ENCODE data around the gene OPN4. TPM values are rescaled to one million over a fixed set of nuclear protein-coding genes. Genes with fewer than 3 reads are reported as not detected.

OPN4 gene
- total RNA-seq, 6 donors from 2014 or later = not detected

GRCh38 chr10:86691333-86692022, 37.1 kb downstream of the OPN4 start:
- TF ChIP-seq EP300 (IDR thresholded peaks at IDR 0.05) = no peak
- no peak for TF ChIP-seq POLR2A (IDR thresholded peaks at IDR 0.05)
- TF ChIP-seq CTCF (IDR thresholded peaks at IDR 0.05) = no peak
- no peak for TF ChIP-seq POLR2AphosphoS5 (IDR thresholded peaks at IDR 0.05)
- no peak overlapping the region for H3K4me3 ChIP-seq
- no peaks in the 10 kb centered on the region for H3K36me3 ChIP-seq
- no peak overlapping the region for H3K27ac ChIP-seq
- no peaks in the 10 kb centered on the region for H3K27me3 ChIP-seq
- 92 to 94% methylated on average over 3 to 14 of the region's 14 CpGs for WGBS, 2 donors
- H3K9me3 ChIP-seq = no peaks in the 10 kb centered on the region
- ATAC-seq (ENCODE audit: low FRiP score in 2 of 2) = no peak
- H3K4me1 ChIP-seq = peaks cover 7 to 25% (median 9%) of the 10 kb centered on the region in 4 donors
- no peak for DNase-seq

GRCh38 chr10:86692023-86692514, 37.7 kb downstream of the OPN4 start:
- TF ChIP-seq POLR2AphosphoS5 (IDR thresholded peaks at IDR 0.05) = no peak
- TF ChIP-seq CTCF (IDR thresholded peaks at IDR 0.05) = no peak
- no peak for TF ChIP-seq POLR2A (IDR thresholded peaks at IDR 0.05)
- TF ChIP-seq EP300 (IDR thresholded peaks at IDR 0.05) = no peak
- H3K9me3 ChIP-seq = no peaks in the 10 kb centered on the region
- H3K27ac ChIP-seq = no peak overlapping the region
- no peaks in the 10 kb centered on the region for H3K27me3 ChIP-seq
- 77 to 95% methylated on average over 2 to 8 of the region's 8 CpGs for WGBS, 2 donors
- ATAC-seq (ENCODE audit: low FRiP score in 2 of 2) (no peak), DNase-seq (no peak)
- H3K36me3 ChIP-seq = no peaks in the 10 kb centered on the region
- peaks cover 7 to 25% (median 9%) of the 10 kb centered on the region in 4 donors for H3K4me1 ChIP-seq
- H3K4me3 ChIP-seq = no peak overlapping the region

GRCh38 chr10:86692664-86693063, 38.3 kb downstream of the OPN4 start:
- no peak for TF ChIP-seq POLR2A (IDR thresholded peaks at IDR 0.05)
- no peak for TF ChIP-seq CTCF (IDR thresholded peaks at IDR 0.05)
- TF ChIP-seq POLR2AphosphoS5 (IDR thresholded peaks at IDR 0.05) = no peak
- no peak for TF ChIP-seq EP300 (IDR thresholded peaks at IDR 0.05)
- H3K27me3 ChIP-seq = no peaks in the 10 kb centered on the region
- no peaks in the 10 kb centered on the region for H3K9me3 ChIP-seq
- no peaks in the 10 kb centered on the region for H3K36me3 ChIP-seq
- no peak overlapping the region for H3K27ac ChIP-seq
- ATAC-seq (ENCODE audit: low FRiP score in 2 of 2) (no peak), DNase-seq (no peak)
- H3K4me1 ChIP-seq = peaks cover 7 to 23% (median 9%) of the 10 kb centered on the region in 4 donors
- no peak overlapping the region for H3K4me3 ChIP-seq
- WGBS, 2 donors = 92 to 94% methylated on average over 2 to 7 of the region's 7 CpGs

GRCh38 chr10:86693275-86693674, 38.9 kb downstream of the OPN4 start:
- Histone ChIP-seq H3K4me1 (peaks cover 4 to 17% (median 5%) of the 10 kb centered on the region in 4 donors), H3K36me3 (no peaks in the 10 kb centered on the region), H3K4me3 (no peak overlapping the region), H3K9me3 (no peaks in the 10 kb centered on the region), H3K27ac (no peak overlapping the region), H3K27me3 (no peaks in the 10 kb centered on the region)
- no peak for ATAC-seq (ENCODE audit: low FRiP score in 2 of 2)
- 67 to 91% methylated on average over 1 to 2 of the region's 2 CpGs for WGBS, 2 donors
- no peak for DNase-seq
- TF ChIP-seq CTCF (IDR thresholded peaks at IDR 0.05) (no peak), POLR2A (IDR thresholded peaks at IDR 0.05) (no peak), POLR2AphosphoS5 (IDR thresholded peaks at IDR 0.05) (no peak), EP300 (IDR thresholded peaks at IDR 0.05) (no peak)

Measured in upper lobe of left lung (tissue), 6 donors.